Caco-2 (cell line): ENCODE results near the gene CCDC191. TPM values are rescaled to one million over a fixed set of nuclear protein-coding genes. Genes with fewer than 3 reads are reported as not detected.

Experiments used
- BruUV-seq: library from RNA; stranded (reverse); fragments of 400-500 nt; replicated peaks from 2 replicates; lab custom pipeline; 2021; lab: Mats Ljungman, UMichigan
- CTCF ChIA-PET: fragments of 300-600 bp; sonication (Branson Sonifier 250); formaldehyde crosslinking; loops from one replicate; lab custom pipeline; 2022; ENCODE audit warnings: antibody characterized with exemption; lab: Charles Lee
- POLR2A ChIA-PET: fragments of 300-600 bp; sonication (Branson Sonifier 250); formaldehyde crosslinking; loops from one replicate; lab custom pipeline; 2022; ENCODE audit warnings: antibody characterized with exemption; lab: Charles Lee
- DNase-seq, 2 experiments: peaks; one replicate each; pipeline versions ENCODE4 v3.0.0 to v3.0.0-alpha.2; 2020 to 2022
- H3K27me3 ChIP-seq: replicated peaks from 2 replicates; pipeline ENCODE4 v1.6.0; 2011; ENCODE audit warnings: low read length; ENCODE audit not compliant: control insufficient read depth, insufficient read depth
- H3K36me3 ChIP-seq: 2 replicates; pipeline ENCODE4 v1.5.1; 2011; ENCODE audit warnings: low read length; ENCODE audit not compliant: control insufficient read depth, insufficient read depth
- H3K4me1 ChIP-seq: fragments of 250-450 bp; sonication (Bioruptor Pico); 2 replicates; pipeline ENCODE4 v1.5.1; 2020; ENCODE audit warnings: mild to moderate bottlenecking
- H3K4me3 ChIP-seq: 2 replicates; pipeline ENCODE4 v1.5.1; 2011; ENCODE audit warnings: low read depth, mild to moderate bottlenecking, control low read depth, low read length
- H3K9me3 ChIP-seq: fragments of 250-450 bp; sonication (Bioruptor Pico); 2 replicates; pipeline ENCODE4 v1.5.1; 2020; ENCODE audit warnings: mild to moderate bottlenecking, moderate library complexity
- H3K27ac Mint-ChIP-seq: one replicate; pipeline ENCODE4 v1.8.0; 2022; ENCODE audit warnings: mixed read lengths; ENCODE audit not compliant: unreplicated experiment
- H3K27me3 Mint-ChIP-seq: one replicate; pipeline ENCODE4 v1.8.0; 2022; ENCODE audit warnings: mixed read lengths; ENCODE audit not compliant: insufficient read depth, unreplicated experiment
- H3K36me3 Mint-ChIP-seq: one replicate; pipeline ENCODE4 v1.8.0; 2022; ENCODE audit warnings: mild to moderate bottlenecking, mixed read lengths; ENCODE audit not compliant: insufficient read depth, unreplicated experiment
- H3K4me1 Mint-ChIP-seq: one replicate; pipeline ENCODE4 v1.8.0; 2022; ENCODE audit warnings: low read depth, mixed read lengths; ENCODE audit not compliant: unreplicated experiment
- H3K4me3 Mint-ChIP-seq: one replicate; pipeline ENCODE4 v1.8.0; 2022; ENCODE audit warnings: mild to moderate bottlenecking, moderate library complexity, mixed read lengths; ENCODE audit not compliant: unreplicated experiment
- H3K9me3 Mint-ChIP-seq: one replicate; pipeline ENCODE4 v1.8.0; 2022; ENCODE audit warnings: mixed read lengths; ENCODE audit not compliant: unreplicated experiment
- CTCF ChIP-seq, 2 experiments: fragments of 200-600 bp in 1 of 2; IDR thresholded peaks; 1 replicate in 1 of 2; 2 replicates in 1 of 2; pipeline versions ENCODE4 v1.5.1 to v1.8.0; 2011 to 2022; ENCODE audit warnings: antibody characterized with exemption in 1 of 2, control low read depth in 1 of 2, inconsistent platforms in 1 of 2, low read depth in 1 of 2, low read length in 1 of 2, mild to moderate bottlenecking in 1 of 2, moderate library complexity in 1 of 2; ENCODE audit not compliant: insufficient read depth in 1 of 2, severe bottlenecking in 1 of 2, unreplicated experiment in 1 of 2
- intact Hi-C: fragments of 100-400 bp; cut with micrococcal nuclease; formaldehyde crosslinking; loops from one replicate; pipeline ENCODE4 v1.10.0; 2022; ENCODE audit not compliant: unreplicated experiment
- total RNA-seq: library from RNA; stranded (reverse); gene quantifications from 2 replicates; pipeline ENCODE4 v1.2.3, GENCODE V29; 2022

Gene CCDC191
- total RNA-seq, 1 experiment from 2014 or later: 2.2 TPM

GRCh38 chr3:113981803-113982202 is 74.5 kb downstream of the CCDC191 start:
- no peak for DNase-seq
- CTCF ChIA-PET: interaction anchor here (0.6 kb wide), 1 partner anchor 96 kb away, joined by 4 read pairs; no protein-coding TSS in a partner anchor
- H3K9me3 ChIP-seq: no peaks in the 10 kb centered on the region
- H3K4me3 ChIP-seq: no peak overlapping the region
- no TSS peak for BruUV-seq
- POLR2A ChIA-PET: no interaction called here
- Mint-ChIP-seq H3K27ac (no peak overlapping the region), H3K9me3 (no peaks in the 10 kb centered on the region), H3K4me3 (no peak overlapping the region), H3K36me3 (no peaks in the 10 kb centered on the region), H3K27me3 (no peaks in the 10 kb centered on the region), H3K4me1 (no peaks in the 10 kb centered on the region)
- TF ChIP-seq CTCF (IDR thresholded peaks at IDR 0.05; ENCODE audit: insufficient read depth in 1 of 2, low read depth in 1 of 2, low read length in 1 of 2, severe bottlenecking in 1 of 2, unreplicated experiment in 1 of 2): no peak
- intact Hi-C loops: no loop called here
- H3K36me3 ChIP-seq: no peaks in the 10 kb centered on the region
- no peaks in the 10 kb centered on the region for H3K27me3 ChIP-seq
- no peaks in the 10 kb centered on the region for H3K4me1 ChIP-seq

GRCh38 chr3:113979916-113980315 is 76.4 kb downstream of the CCDC191 start:
- Histone ChIP-seq H3K36me3 (no peaks in the 10 kb centered on the region), H3K4me3 (no peak overlapping the region), H3K4me1 (no peaks in the 10 kb centered on the region), H3K27me3 (no peaks in the 10 kb centered on the region), H3K9me3 (no peaks in the 10 kb centered on the region)
- peaks cover 3% of the 10 kb centered on the region for H3K9me3 Mint-ChIP-seq
- no peaks in the 10 kb centered on the region for H3K4me1 Mint-ChIP-seq
- H3K27me3 Mint-ChIP-seq: no peaks in the 10 kb centered on the region
- H3K36me3 Mint-ChIP-seq: peaks cover 1% of the 10 kb centered on the region
- no TSS peak for BruUV-seq
- no peak for TF ChIP-seq CTCF (IDR thresholded peaks at IDR 0.05; ENCODE audit: insufficient read depth in 1 of 2, low read depth in 1 of 2, low read length in 1 of 2, severe bottlenecking in 1 of 2, unreplicated experiment in 1 of 2)
- H3K27ac Mint-ChIP-seq: no peak overlapping the region
- intact Hi-C loops: no loop called here
- ChIA-PET CTCF (no interaction called here), POLR2A (no interaction called here)
- no peak overlapping the region for H3K4me3 Mint-ChIP-seq
- no peak for DNase-seq

GRCh38 chr3:113977822-113978221 is 78.5 kb downstream of the CCDC191 start:
- H3K4me3 Mint-ChIP-seq: no peak overlapping the region
- H3K27ac Mint-ChIP-seq: no peak overlapping the region
- TF ChIP-seq CTCF (IDR thresholded peaks at IDR 0.05; ENCODE audit: insufficient read depth in 1 of 2, low read depth in 1 of 2, low read length in 1 of 2, severe bottlenecking in 1 of 2, unreplicated experiment in 1 of 2): no peak
- no peaks in the 10 kb centered on the region for H3K27me3 Mint-ChIP-seq
- no peaks in the 10 kb centered on the region for H3K4me1 Mint-ChIP-seq
- H3K36me3 Mint-ChIP-seq: peaks cover 6% of the 10 kb centered on the region
- intact Hi-C loops: no loop called here
- H3K9me3 ChIP-seq: peaks cover 3% of the 10 kb centered on the region; the same call in 1 of the 2 replicates
- H3K36me3 ChIP-seq: no peaks in the 10 kb centered on the region
- POLR2A ChIA-PET: no interaction called here
- no peaks in the 10 kb centered on the region for H3K4me1 ChIP-seq
- no peak for DNase-seq
- H3K27me3 ChIP-seq: no peaks in the 10 kb centered on the region
- CTCF ChIA-PET: no interaction called here
- no TSS peak for BruUV-seq
- H3K4me3 ChIP-seq: no peak overlapping the region
- H3K9me3 Mint-ChIP-seq: peaks cover 15% of the 10 kb centered on the region
